Endothelial cell (in vitro differentiated cells): Measurements from ENCODE around the gene MED17. TPM values are rescaled to one million over a fixed set of nuclear protein-coding genes. Genes with fewer than 3 reads are reported as not detected.
"Not testable (repeated sequence)": the region's sequence is repeated elsewhere in the genome, so short reads cannot be mapped to it uniquely, and the experiment has no call there.

ENCODE experiments used
- DNase-seq: peaks from one replicate; pipeline ENCODE4 v3.0.0; 2021; ENCODE audit warnings: low spot score
- H3K27ac Mint-ChIP-seq: one replicate; pipeline ENCODE4 v1.8.0; 2021; ENCODE audit warnings: mixed read lengths, inconsistent platforms; ENCODE audit not compliant: unreplicated experiment
- H3K27me3 Mint-ChIP-seq: one replicate; pipeline ENCODE4 v1.8.0; 2021; ENCODE audit warnings: mild to moderate bottlenecking, moderate library complexity, mixed read lengths, inconsistent platforms; ENCODE audit not compliant: unreplicated experiment
- H3K36me3 Mint-ChIP-seq: one replicate; pipeline ENCODE4 v1.8.0; 2021; ENCODE audit warnings: mild to moderate bottlenecking, low read depth, mixed read lengths, inconsistent platforms; ENCODE audit not compliant: unreplicated experiment
- H3K4me1 Mint-ChIP-seq: one replicate; pipeline ENCODE4 v1.8.0; 2021; ENCODE audit warnings: mild to moderate bottlenecking, mixed read lengths, inconsistent platforms; ENCODE audit not compliant: unreplicated experiment
- H3K4me3 Mint-ChIP-seq: one replicate; pipeline ENCODE4 v1.8.0; 2021; ENCODE audit warnings: mild to moderate bottlenecking, mixed read lengths, inconsistent platforms; ENCODE audit not compliant: unreplicated experiment
- H3K9me3 Mint-ChIP-seq: one replicate; pipeline ENCODE4 v1.8.0; 2021; ENCODE audit warnings: mixed read lengths, inconsistent platforms; ENCODE audit not compliant: unreplicated experiment
- total RNA-seq: library from RNA; stranded (reverse); fragmentation: NEBNext Ultra II Directional; extraction: Animal tissue kit (Norgen Biotek cat#: 25700); gene quantifications from one replicate; pipeline ENCODE4 v1.2.1, GENCODE V29; 2021; ENCODE audit not compliant: unreplicated experiment
- TF ChIP-seq, protein P1 (sequence below): fragments of 200-600 bp; sonication (generic); IDR thresholded peaks from one replicate; pipeline ENCODE4 v1.5.0; 2021; ENCODE audit warnings: antibody characterized with exemption; ENCODE audit not compliant: unreplicated experiment

The MED17 gene
- total RNA-seq, 1 donor from 2014 or later = 38.7 TPM

DNA sequence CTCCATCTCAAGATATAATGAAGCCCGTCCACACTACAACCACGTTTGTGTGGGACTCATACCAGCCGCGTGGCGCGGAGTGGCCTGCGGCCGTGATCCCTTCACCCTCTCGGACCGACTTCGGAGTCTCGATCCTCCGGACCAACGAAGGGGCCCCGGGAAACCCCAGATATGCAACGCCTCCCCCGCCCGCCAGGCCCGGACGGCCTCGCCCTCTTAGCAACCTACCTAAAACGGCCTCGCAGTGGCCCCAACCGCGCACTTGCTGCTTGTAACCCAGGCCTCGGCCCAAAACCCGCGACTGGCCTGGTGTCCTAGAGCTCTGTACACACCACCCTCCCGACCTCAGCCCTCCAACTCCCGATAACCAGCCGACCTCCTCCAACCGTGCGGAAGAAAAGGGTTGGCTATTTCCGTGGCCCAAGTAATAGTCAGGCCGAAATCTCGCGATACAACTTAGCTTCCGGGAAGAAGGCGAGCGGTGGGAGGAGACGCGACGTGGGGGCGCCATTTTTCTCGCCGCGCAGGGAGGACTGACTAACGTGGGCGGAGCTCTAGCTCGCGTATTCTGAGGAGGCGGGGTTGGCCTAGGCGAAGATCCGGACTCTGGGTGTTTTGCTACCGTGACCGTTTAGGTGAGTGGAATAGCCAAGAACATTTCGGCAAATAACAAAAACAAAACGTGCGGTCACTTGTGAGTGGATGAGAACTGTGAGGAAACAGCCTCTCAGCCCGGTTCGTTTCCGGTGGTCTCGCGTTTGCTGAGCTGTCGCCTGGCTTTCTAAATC lies 42.8 kb upstream of the MED17 start, which contains the start of the genes C11orf54 and TAF1D:
Gene C11orf54, plus strand, starts transcription at position 579 of the 788 bp plus-strand sequence. CDS start 5,722 bp downstream, outside the sequence.
Gene TAF1D, minus strand, starts transcription at position 402 of the 788 bp plus-strand sequence. CDS start 2,191 bp downstream, outside the sequence.
- Mint-ChIP-seq H3K36me3 (peaks cover 46% of the 10 kb centered on the region), H3K27ac (peak within 1 kb of the TSS; percentile 100), H3K4me1 (peaks cover 55% of the 10 kb centered on the region), H3K9me3 (no peaks in the 10 kb centered on the region), H3K27me3 (peaks cover 26% of the 10 kb centered on the region), H3K4me3 (peak within 1 kb of the TSS; percentile 99)
- peak; percentile 97 for DNase-seq
- TF ChIP-seq, protein P1, sequence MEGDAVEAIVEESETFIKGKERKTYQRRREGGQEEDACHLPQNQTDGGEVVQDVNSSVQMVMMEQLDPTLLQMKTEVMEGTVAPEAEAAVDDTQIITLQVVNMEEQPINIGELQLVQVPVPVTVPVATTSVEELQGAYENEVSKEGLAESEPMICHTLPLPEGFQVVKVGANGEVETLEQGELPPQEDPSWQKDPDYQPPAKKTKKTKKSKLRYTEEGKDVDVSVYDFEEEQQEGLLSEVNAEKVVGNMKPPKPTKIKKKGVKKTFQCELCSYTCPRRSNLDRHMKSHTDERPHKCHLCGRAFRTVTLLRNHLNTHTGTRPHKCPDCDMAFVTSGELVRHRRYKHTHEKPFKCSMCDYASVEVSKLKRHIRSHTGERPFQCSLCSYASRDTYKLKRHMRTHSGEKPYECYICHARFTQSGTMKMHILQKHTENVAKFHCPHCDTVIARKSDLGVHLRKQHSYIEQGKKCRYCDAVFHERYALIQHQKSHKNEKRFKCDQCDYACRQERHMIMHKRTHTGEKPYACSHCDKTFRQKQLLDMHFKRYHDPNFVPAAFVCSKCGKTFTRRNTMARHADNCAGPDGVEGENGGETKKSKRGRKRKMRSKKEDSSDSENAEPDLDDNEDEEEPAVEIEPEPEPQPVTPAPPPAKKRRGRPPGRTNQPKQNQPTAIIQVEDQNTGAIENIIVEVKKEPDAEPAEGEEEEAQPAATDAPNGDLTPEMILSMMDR = no peak

DNA sequence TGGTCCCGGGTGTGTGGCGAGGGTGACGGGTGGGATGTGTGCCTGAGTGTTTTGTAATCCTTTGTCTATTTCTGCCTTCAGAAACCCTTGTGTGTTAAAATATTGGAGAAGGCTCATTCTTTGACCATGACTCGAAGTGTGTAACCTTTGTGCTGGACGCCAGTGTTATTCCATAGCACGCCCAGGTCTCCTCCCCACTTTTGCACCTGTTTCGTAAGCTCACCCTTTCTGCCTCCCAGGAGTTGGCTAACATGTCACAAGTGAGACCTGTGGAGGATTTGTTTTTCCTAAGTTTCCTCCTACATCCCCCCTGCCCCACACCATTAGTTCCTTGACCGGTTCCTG lies 42.2 kb upstream of the MED17 start:
- no peak for DNase-seq
- Mint-ChIP-seq H3K4me1 (peaks cover 55% of the 10 kb centered on the region), H3K4me3 (peak overlapping the region; percentile 99), H3K9me3 (no peaks in the 10 kb centered on the region), H3K27ac (peak overlapping the region; percentile 100), H3K27me3 (peaks cover 26% of the 10 kb centered on the region), H3K36me3 (peaks cover 43% of the 10 kb centered on the region)
- TF ChIP-seq, protein P1 = no peak

DNA sequence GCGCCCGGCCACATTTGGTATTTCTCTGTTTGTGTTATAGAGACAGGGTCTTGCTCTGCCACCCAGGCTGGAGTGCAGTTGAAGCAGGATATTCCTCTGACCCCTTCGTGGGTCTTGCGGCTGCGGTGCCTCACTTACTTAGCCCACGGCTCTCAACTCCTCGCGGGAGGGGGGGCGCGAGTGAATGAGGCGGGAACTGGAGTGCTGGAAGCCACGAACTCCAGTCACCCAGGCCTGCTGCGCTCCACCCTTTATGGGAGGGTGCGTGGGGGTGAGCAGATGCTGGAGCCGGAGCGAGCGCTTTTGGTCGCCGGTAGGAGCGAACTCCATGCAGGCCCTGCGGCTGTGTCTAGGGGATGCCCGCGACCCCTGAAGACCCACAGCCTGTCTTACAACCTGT lies 40.8 kb upstream of the MED17 start:
- peak overlapping the region; percentile 65 for H3K4me3 Mint-ChIP-seq
- peaks cover 44% of the 10 kb centered on the region for H3K4me1 Mint-ChIP-seq
- H3K27ac Mint-ChIP-seq = no peak overlapping the region
- H3K36me3 Mint-ChIP-seq = peaks cover 28% of the 10 kb centered on the region
- no peaks in the 10 kb centered on the region for H3K9me3 Mint-ChIP-seq
- no peak for DNase-seq
- peaks cover 26% of the 10 kb centered on the region for H3K27me3 Mint-ChIP-seq
- TF ChIP-seq, protein P1 = no peak

DNA sequence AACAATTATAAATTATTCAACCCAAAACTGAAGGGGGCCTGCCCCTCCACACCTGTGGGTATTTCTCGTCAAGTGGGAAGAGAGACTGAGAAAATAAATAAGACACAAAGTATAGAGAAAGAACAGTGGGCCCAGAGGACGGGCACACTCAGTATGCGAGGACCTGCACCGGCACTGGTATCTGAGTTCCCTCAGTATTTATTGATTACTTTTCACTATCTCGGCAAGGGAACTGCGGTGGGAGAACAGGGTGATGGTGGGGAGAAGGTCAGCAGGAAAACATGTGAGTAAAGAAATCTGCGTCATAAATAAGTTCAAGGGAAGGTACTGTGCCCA lies 39.4 kb upstream of the MED17 start:
- peaks cover 25% of the 10 kb centered on the region for H3K27me3 Mint-ChIP-seq
- TF ChIP-seq, protein P1 = no peak
- peak overlapping the region; percentile 93 for H3K27ac Mint-ChIP-seq
- peaks cover 31% of the 10 kb centered on the region for H3K4me1 Mint-ChIP-seq
- no peaks in the 10 kb centered on the region for H3K9me3 Mint-ChIP-seq
- no peak overlapping the region for H3K4me3 Mint-ChIP-seq
- H3K36me3 Mint-ChIP-seq = peaks cover 17% of the 10 kb centered on the region
- DNase-seq = no peak

DNA sequence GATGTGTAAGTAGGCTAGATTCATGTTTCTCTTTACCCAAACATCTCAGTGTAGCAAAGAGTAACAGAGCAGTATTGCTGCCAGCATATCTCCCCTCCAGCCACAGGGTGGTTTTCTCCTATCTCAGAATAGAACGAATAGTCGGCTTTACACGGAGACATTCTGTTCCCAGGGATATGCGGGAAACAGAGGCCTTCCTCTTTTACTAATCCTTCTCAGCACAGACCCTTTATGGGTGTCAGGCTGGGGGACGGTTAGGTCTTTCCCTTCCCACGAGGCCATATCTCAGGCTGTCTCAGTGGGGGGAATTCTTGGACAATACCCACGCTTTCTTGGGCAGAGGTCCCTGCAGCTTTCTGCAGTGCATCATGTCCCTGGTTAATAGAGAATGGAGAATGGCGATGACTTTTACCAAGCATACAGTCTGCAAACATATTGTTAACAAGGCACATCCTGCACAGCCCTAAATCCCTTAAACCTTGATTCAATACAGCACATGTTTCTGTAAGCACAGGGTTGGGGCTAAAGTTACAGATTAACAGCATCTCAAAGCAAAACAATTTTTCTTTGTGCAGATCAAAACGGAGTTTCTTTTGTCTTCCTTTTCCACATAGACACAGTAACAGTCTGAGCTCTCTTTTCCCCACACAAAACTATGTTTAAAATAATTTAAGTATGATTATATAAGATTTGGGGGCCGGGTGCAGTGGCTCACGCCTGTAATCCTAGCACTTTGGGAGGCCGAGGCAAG lies 38.9 kb upstream of the MED17 start:
- peaks cover 12% of the 10 kb centered on the region for H3K36me3 Mint-ChIP-seq
- not testable (repeated sequence) for H3K9me3 Mint-ChIP-seq, H3K4me3 Mint-ChIP-seq
- DNase-seq = peak; percentile 9
- peaks cover 28% of the 10 kb centered on the region for H3K4me1 Mint-ChIP-seq
- peak overlapping the region; percentile 93 for H3K27ac Mint-ChIP-seq
- peaks cover 21% of the 10 kb centered on the region for H3K27me3 Mint-ChIP-seq
